Activated T-helper 1 cell treated with anti-CD3 and anti-CD28 coated beads, Interleukin-12 subunit alpha, Interleukin-12 subunit beta, Interleukin-2, Interleukin-4 antibody, amounts not matched to agents 30 ng/mL and 10 ng/mL and 1 ng/mL, durations not matched to agents 14 hours and 24 hours and 36 hours (primary cell): Measurements from ENCODE around the gene ARAP1. TPM values are rescaled to one million over a fixed set of nuclear protein-coding genes. Genes with fewer than 3 reads are reported as not detected.

ENCODE experiments used
- DNase-seq: peaks from one replicate; pipeline ENCODE4 v3.0.0; 2021; ENCODE audit warnings: low spot score
- H3K27ac Mint-ChIP-seq: one replicate; pipeline ENCODE4 v1.8.0; 2021; ENCODE audit warnings: mild to moderate bottlenecking, mixed read lengths
- H3K27me3 Mint-ChIP-seq: one replicate; pipeline ENCODE4 v1.8.0; 2022; ENCODE audit warnings: mild to moderate bottlenecking, moderate library complexity, mixed read lengths; ENCODE audit not compliant: insufficient read depth
- H3K36me3 Mint-ChIP-seq: one replicate; pipeline ENCODE4 v1.8.0; 2021; ENCODE audit warnings: low read depth, mixed read lengths
- H3K4me1 Mint-ChIP-seq: one replicate; pipeline ENCODE4 v1.8.0; 2021; ENCODE audit warnings: low read depth, mixed read lengths
- H3K4me3 Mint-ChIP-seq: one replicate; pipeline ENCODE4 v1.8.0; 2021; ENCODE audit warnings: mild to moderate bottlenecking, moderate library complexity, mixed read lengths
- H3K9me3 Mint-ChIP-seq: one replicate; pipeline ENCODE4 v1.8.0; 2021; ENCODE audit warnings: mixed read lengths
- intact Hi-C: fragments of 100-400 bp; cut with micrococcal nuclease; formaldehyde crosslinking; loops from one replicate; pipeline ENCODE4 v1.15.1; 2024
- total RNA-seq: library from RNA; stranded (reverse); gene quantifications from 2 replicates; pipeline ENCODE4 v1.2.3, GENCODE V29; 2022

The ARAP1 gene
- total RNA-seq, 1 donor from 2014 or later, result 88.6 TPM

GRCh38 chr11:72652133-72652532 lies 100.1 kb downstream of the ARAP1 start:
- intact Hi-C loops, result no loop called here
- DNase-seq, result no peak
- no peaks in the 10 kb centered on the region for H3K4me1 Mint-ChIP-seq
- no peaks in the 10 kb centered on the region for H3K9me3 Mint-ChIP-seq
- no peak overlapping the region for H3K27ac Mint-ChIP-seq
- peaks cover 16% of the 10 kb centered on the region for H3K27me3 Mint-ChIP-seq
- H3K4me3 Mint-ChIP-seq, result no peak overlapping the region
- no peaks in the 10 kb centered on the region for H3K36me3 Mint-ChIP-seq

- H3K4me1 Mint-ChIP-seq, result no peaks in the 10 kb centered on the region
- intact Hi-C loops, result no loop called here
- no peak overlapping the region for H3K4me3 Mint-ChIP-seq
- H3K27me3 Mint-ChIP-seq, result peaks cover 13% of the 10 kb centered on the region
- H3K9me3 Mint-ChIP-seq, result no peaks in the 10 kb centered on the region
- no peak for DNase-seq
- H3K27ac Mint-ChIP-seq, result no peak overlapping the region
- H3K36me3 Mint-ChIP-seq, result no peaks in the 10 kb centered on the region
Observed at GRCh38 chr11:72649215-72649976, 102.8 kb downstream of the ARAP1 start.

GRCh38 chr11:72648384-72649136 lies 103.6 kb downstream of the ARAP1 start:
- Mint-ChIP-seq H3K27ac (no peak overlapping the region), H3K27me3 (peaks cover 13% of the 10 kb centered on the region), H3K36me3 (no peaks in the 10 kb centered on the region), H3K4me1 (no peaks in the 10 kb centered on the region), H3K9me3 (no peaks in the 10 kb centered on the region), H3K4me3 (no peak overlapping the region)
- intact Hi-C loops, result no loop called here
- no peak for DNase-seq

GRCh38 chr11:72647882-72648281 lies 104.3 kb downstream of the ARAP1 start:
- Mint-ChIP-seq H3K36me3 (no peaks in the 10 kb centered on the region), H3K4me3 (no peak overlapping the region), H3K9me3 (no peaks in the 10 kb centered on the region), H3K27me3 (peaks cover 12% of the 10 kb centered on the region), H3K4me1 (no peaks in the 10 kb centered on the region), H3K27ac (no peak overlapping the region)
- DNase-seq, result no peak
- intact Hi-C loops, result no loop called here

GRCh38 chr11:72646472-72646871 lies 105.7 kb downstream of the ARAP1 start:
- H3K36me3 Mint-ChIP-seq, result no peaks in the 10 kb centered on the region
- H3K27me3 Mint-ChIP-seq, result peaks cover 5% of the 10 kb centered on the region
- no peak overlapping the region for H3K4me3 Mint-ChIP-seq
- H3K27ac Mint-ChIP-seq, result no peak overlapping the region
- intact Hi-C loops, result no loop called here
- H3K4me1 Mint-ChIP-seq, result no peaks in the 10 kb centered on the region
- DNase-seq, result no peak
- H3K9me3 Mint-ChIP-seq, result no peaks in the 10 kb centered on the region

- no peaks in the 10 kb centered on the region for H3K36me3 Mint-ChIP-seq
- H3K4me1 Mint-ChIP-seq, result no peaks in the 10 kb centered on the region
- H3K27me3 Mint-ChIP-seq, result peaks cover 5% of the 10 kb centered on the region
- no peak overlapping the region for H3K27ac Mint-ChIP-seq
- no peaks in the 10 kb centered on the region for H3K9me3 Mint-ChIP-seq
- no peak overlapping the region for H3K4me3 Mint-ChIP-seq
- intact Hi-C loops, result no loop called here
- DNase-seq, result no peak
Observed at GRCh38 chr11:72646024-72646423, 106.2 kb downstream of the ARAP1 start.

- Mint-ChIP-seq H3K27me3 (peaks cover 3% of the 10 kb centered on the region), H3K9me3 (no peaks in the 10 kb centered on the region), H3K4me1 (no peaks in the 10 kb centered on the region), H3K27ac (no peak overlapping the region), H3K36me3 (no peaks in the 10 kb centered on the region), H3K4me3 (peak overlapping the region; percentile 62)
- intact Hi-C loops, result loop anchor here (1.0 kb wide), 4 partner anchors 54 to 172 kb away; no protein-coding TSS in a partner anchor
- DNase-seq, result no peak
Observed at GRCh38 chr11:72643547-72643946, 108.7 kb downstream of the ARAP1 start.

GRCh38 chr11:72642884-72643522 lies 109.2 kb downstream of the ARAP1 start:
- intact Hi-C loops, result loop anchor here (1.0 kb wide), 4 partner anchors 54 to 172 kb away; no protein-coding TSS in a partner anchor
- peak; percentile 60 for DNase-seq
- peak overlapping the region; percentile 62 for H3K4me3 Mint-ChIP-seq
- H3K4me1 Mint-ChIP-seq, result no peaks in the 10 kb centered on the region
- no peaks in the 10 kb centered on the region for H3K9me3 Mint-ChIP-seq
- no peaks in the 10 kb centered on the region for H3K36me3 Mint-ChIP-seq
- H3K27me3 Mint-ChIP-seq, result peaks cover 3% of the 10 kb centered on the region
- no peak overlapping the region for H3K27ac Mint-ChIP-seq

- DNase-seq, result no peak
- H3K4me3 Mint-ChIP-seq, result peak overlapping the region; percentile 30
- H3K4me1 Mint-ChIP-seq, result no peaks in the 10 kb centered on the region
- no peaks in the 10 kb centered on the region for H3K36me3 Mint-ChIP-seq
- intact Hi-C loops, result no loop called here
- H3K27ac Mint-ChIP-seq, result no peak overlapping the region
- peaks cover 6% of the 10 kb centered on the region for H3K27me3 Mint-ChIP-seq
- no peaks in the 10 kb centered on the region for H3K9me3 Mint-ChIP-seq
Observed at GRCh38 chr11:72642043-72642883, 109.9 kb downstream of the ARAP1 start.

- no peak overlapping the region for H3K4me3 Mint-ChIP-seq
- H3K9me3 Mint-ChIP-seq, result no peaks in the 10 kb centered on the region
- intact Hi-C loops, result no loop called here
- H3K4me1 Mint-ChIP-seq, result no peaks in the 10 kb centered on the region
- peaks cover 10% of the 10 kb centered on the region for H3K27me3 Mint-ChIP-seq
- no peak overlapping the region for H3K27ac Mint-ChIP-seq
- no peaks in the 10 kb centered on the region for H3K36me3 Mint-ChIP-seq
- DNase-seq, result no peak
Observed at GRCh38 chr11:72641522-72642042, 110.6 kb downstream of the ARAP1 start.

GRCh38 chr11:72639502-72640375 lies 112.5 kb downstream of the ARAP1 start:
- no peaks in the 10 kb centered on the region for H3K36me3 Mint-ChIP-seq
- H3K27ac Mint-ChIP-seq, result no peak overlapping the region
- no peaks in the 10 kb centered on the region for H3K4me1 Mint-ChIP-seq
- H3K4me3 Mint-ChIP-seq, result no peak overlapping the region
- intact Hi-C loops, result no loop called here
- H3K27me3 Mint-ChIP-seq, result peaks cover 8% of the 10 kb centered on the region
- DNase-seq, result no peak
- no peaks in the 10 kb centered on the region for H3K9me3 Mint-ChIP-seq
